Upper lobe of left lung (tissue), 6 donors: ENCODE measurements around the gene EFNA2. TPM values are rescaled to one million over a fixed set of nuclear protein-coding genes. Genes with fewer than 3 reads are reported as not detected.
"Not testable (repeated sequence)": the region's sequence is repeated elsewhere in the genome, so short reads cannot be mapped to it uniquely, and the experiment has no call there.

Experiments
- ATAC-seq, 2 donors: fragments of 200-7000 bp; cut with Tn5 transposase; one replicate each; pipeline ENCODE4 v1.9.1; 2022; ENCODE audit warnings: mild to moderate bottlenecking in 2 of 2, moderate library complexity in 2 of 2; ENCODE audit not compliant: low FRiP score in 2 of 2
- DNase-seq, 2 donors: peaks; one replicate each; pipeline ENCODE4 v3.0.0-alpha.2; 2019 to 2020
- H3K27ac ChIP-seq, 4 donors: fragments of 200-600 bp; sonication (generic); one replicate each; pipeline ENCODE4 v1.5.1; 2016 to 2019
- H3K27me3 ChIP-seq, 4 donors: fragments of 200-600 bp; sonication (generic); one replicate each; pipeline ENCODE4 v1.5.1; 2017 to 2019
- H3K36me3 ChIP-seq, 4 donors: fragments of 200-600 bp; sonication (generic); one replicate each; pipeline ENCODE4 v1.5.1; 2016 to 2019
- H3K4me1 ChIP-seq, 4 donors: fragments of 200-600 bp; sonication (generic); one replicate each; pipeline ENCODE4 v1.5.1; 2018 to 2019
- H3K4me3 ChIP-seq, 4 donors: fragments of 200-600 bp; sonication (generic); one replicate each; pipeline ENCODE4 v1.5.1; 2017 to 2019; ENCODE audit warnings: mild to moderate bottlenecking in 2 of 4, moderate library complexity in 1 of 4
- H3K9me3 ChIP-seq, 4 donors: fragments of 200-600 bp; sonication (generic); one replicate each; pipeline ENCODE4 v1.5.1; 2018 to 2019
- CTCF ChIP-seq, 6 experiments: fragments of 450-650 bp in 4 of 6; fragments of 200-600 bp in 2 of 6; sonication (generic) in 2 of 6; IDR thresholded peaks; one replicate each; pipeline ENCODE4 v1.5.1; 2016 to 2019; ENCODE audit warnings: antibody characterized with exemption in 6 of 6
- EP300 ChIP-seq, 4 donors: sonication (generic); formaldehyde crosslinking; IDR thresholded peaks; one replicate each; pipeline ENCODE4 v1.5.1; 2017; ENCODE audit warnings: antibody characterized with exemption in 4 of 4, control low read depth in 2 of 4
- POLR2A ChIP-seq, 4 donors: fragments of 450-650 bp; IDR thresholded peaks; one replicate each; pipeline ENCODE4 v1.5.1; 2016 to 2017; ENCODE audit warnings: antibody characterized with exemption in 4 of 4, mild to moderate bottlenecking in 2 of 4
- POLR2AphosphoS5 ChIP-seq, 2 donors: sonication (generic); formaldehyde crosslinking; IDR thresholded peaks; one replicate each; pipeline ENCODE4 v1.5.1; 2017; ENCODE audit warnings: antibody characterized with exemption in 2 of 2
- WGBS, 2 donors: methylation state at CpG; one replicate each; pipeline ENCODE4 v1.1.5; 2017 to 2018; 5-methylcytosine and 5-hydroxymethylcytosine counted together
- total RNA-seq, 6 donors: library from RNA; depleted of rRNA in 4 of 6; stranded (reverse); fragments of >200 nt in 4 of 6; gene quantifications; one replicate each; pipeline versions ENCODE4 v1.1.0 to v1.2.1, GENCODE V29; 2016 to 2021
- donor health status: DM: no; HTN: no; CAD: no; lungs with moderate emphysema.
- donor health status: DM: no; HTN: yes; CAD: no; lungs with severe emphysema.

The EFNA2 gene
- total RNA-seq, 6 donors from 2014 or later = not detected

- TF ChIP-seq EP300 (IDR thresholded peaks at IDR 0.05) (no peak), POLR2A (IDR thresholded peaks at IDR 0.05) (no peak), POLR2AphosphoS5 (IDR thresholded peaks at IDR 0.05) (no peak), CTCF (IDR thresholded peaks at IDR 0.05) (no peak)
- WGBS, 2 donors = 0 to 1% methylated on average over 15 to 32 of the region's 66 CpGs
- Histone ChIP-seq H3K27me3 (peaks cover 2 to 16% (median 7%) of the 10 kb centered on the region in 4 donors), H3K4me1 (peaks cover 7 to 12% (median 10%) of the 10 kb centered on the region in 4 donors), H3K27ac (no peak overlapping the region), H3K9me3 (no peaks in the 10 kb centered on the region), H3K36me3 (no peaks in the 10 kb centered on the region), H3K4me3 (peak overlapping the region in 3 of 4 donors; percentile 22 to 43 (median 33))
- ATAC-seq (peak; percentile 47 to 93), DNase-seq (peak; percentile 40 to 89)
These were observed 39.3 kb downstream of the EFNA2 start for GRCh38 chr19:1324806-1325567.

- H3K4me1 ChIP-seq = peaks cover 7 to 12% (median 10%) of the 10 kb centered on the region in 4 donors
- 74 to 92% methylated on average over 8 to 32 of the region's 38 CpGs for WGBS, 2 donors
- H3K27me3 ChIP-seq = peaks cover 2 to 16% (median 7%) of the 10 kb centered on the region in 4 donors
- no peaks in the 10 kb centered on the region for H3K36me3 ChIP-seq
- peak overlapping the region in 3 of 4 donors; percentile 22 to 43 (median 33) for H3K4me3 ChIP-seq
- DNase-seq = peak in 1 of 2 donors; percentile 77
- TF ChIP-seq CTCF (IDR thresholded peaks at IDR 0.05) (no peak), POLR2AphosphoS5 (IDR thresholded peaks at IDR 0.05) (no peak), EP300 (IDR thresholded peaks at IDR 0.05) (no peak), POLR2A (IDR thresholded peaks at IDR 0.05) (no peak)
- ATAC-seq = no peak
- no peaks in the 10 kb centered on the region for H3K9me3 ChIP-seq
- no peak overlapping the region for H3K27ac ChIP-seq
These were observed 40.1 kb downstream of the EFNA2 start for GRCh38 chr19:1325568-1326294.

GRCh38 chr19:1327125-1327524 is 41.5 kb downstream of the EFNA2 start:
- 59 to 81% methylated on average over 13 to 14 of the region's 14 CpGs for WGBS, 2 donors
- Histone ChIP-seq H3K36me3 (no peaks in the 10 kb centered on the region), H3K4me1 (peaks cover 7 to 12% (median 10%) of the 10 kb centered on the region in 4 donors), H3K27me3 (peaks cover 2 to 18% (median 7%) of the 10 kb centered on the region in 4 donors), H3K27ac (no peak overlapping the region), H3K4me3 (no peak overlapping the region), H3K9me3 (no peaks in the 10 kb centered on the region)
- ATAC-seq (no peak), DNase-seq (no peak)
- TF ChIP-seq CTCF (IDR thresholded peaks at IDR 0.05) = no peak
- TF ChIP-seq POLR2A (IDR thresholded peaks at IDR 0.05) = no peak
- TF ChIP-seq POLR2AphosphoS5 (IDR thresholded peaks at IDR 0.05) = no peak
- TF ChIP-seq EP300 (IDR thresholded peaks at IDR 0.05) = no peak

GRCh38 chr19:1332208-1332607 is 46.5 kb downstream of the EFNA2 start:
- not testable (repeated sequence) for H3K9me3 ChIP-seq, H3K36me3 ChIP-seq, H3K4me3 ChIP-seq, ATAC-seq, DNase-seq, H3K4me1 ChIP-seq, H3K27ac ChIP-seq, H3K27me3 ChIP-seq
- 77 to 78% methylated on average over 8 of the region's 8 CpGs for WGBS, 2 donors

- peaks cover 0 to 2% (median 0%) of the 10 kb centered on the region in 4 donors for H3K27me3 ChIP-seq
- H3K4me3 ChIP-seq = no peak overlapping the region
- no peak for TF ChIP-seq EP300 (IDR thresholded peaks at IDR 0.05)
- no peak for TF ChIP-seq POLR2A (IDR thresholded peaks at IDR 0.05)
- no peak for TF ChIP-seq CTCF (IDR thresholded peaks at IDR 0.05)
- TF ChIP-seq POLR2AphosphoS5 (IDR thresholded peaks at IDR 0.05) = no peak
- 87 to 90% methylated on average over 19 to 22 of the region's 22 CpGs for WGBS, 2 donors
- no peak for ATAC-seq
- no peak overlapping the region for H3K27ac ChIP-seq
- H3K9me3 ChIP-seq = no peaks in the 10 kb centered on the region
- no peaks in the 10 kb centered on the region for H3K36me3 ChIP-seq
- peak in 1 of 2 donors; percentile 70 for DNase-seq
- no peaks in the 10 kb centered on the region for H3K4me1 ChIP-seq
These were observed 50.5 kb downstream of the EFNA2 start for GRCh38 chr19:1336079-1336684.
